HuH-7.5 (cell line): Measurements from ENCODE around the gene IRX2.

Experiments used
- DNase-seq: peaks from one replicate; pipeline ENCODE4 v3.0.0; 2011; ENCODE audit warnings: low spot score

Gene IRX2

DNA sequence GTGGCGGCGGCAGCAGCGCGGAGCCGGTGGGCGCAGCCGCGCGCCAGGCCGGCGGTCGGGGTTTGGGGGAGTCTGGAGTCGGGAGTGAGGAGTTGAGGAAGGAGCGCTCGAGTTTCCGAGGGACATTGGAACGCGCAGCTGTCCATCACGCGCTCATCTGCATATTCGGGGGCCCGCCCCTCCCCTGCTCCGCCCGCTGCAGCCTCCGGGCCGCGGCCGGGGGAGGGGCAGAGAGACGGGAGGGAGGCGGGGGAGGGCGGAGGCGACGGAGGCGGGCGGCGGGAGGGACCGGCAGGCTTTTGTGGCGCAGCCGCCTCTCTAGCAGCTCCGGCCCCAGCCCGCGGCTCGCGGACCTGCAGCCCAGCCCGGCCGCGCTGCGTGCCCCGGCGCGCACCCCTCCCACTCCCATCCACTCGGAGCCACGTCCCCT is at the start of gene IRX2:
Gene IRX2 (minus strand): TSS at position 86 of the 430 bp plus-strand sequence. CDS start 264 bp downstream, outside the sequence.
- DNase-seq, result no peak

DNA sequence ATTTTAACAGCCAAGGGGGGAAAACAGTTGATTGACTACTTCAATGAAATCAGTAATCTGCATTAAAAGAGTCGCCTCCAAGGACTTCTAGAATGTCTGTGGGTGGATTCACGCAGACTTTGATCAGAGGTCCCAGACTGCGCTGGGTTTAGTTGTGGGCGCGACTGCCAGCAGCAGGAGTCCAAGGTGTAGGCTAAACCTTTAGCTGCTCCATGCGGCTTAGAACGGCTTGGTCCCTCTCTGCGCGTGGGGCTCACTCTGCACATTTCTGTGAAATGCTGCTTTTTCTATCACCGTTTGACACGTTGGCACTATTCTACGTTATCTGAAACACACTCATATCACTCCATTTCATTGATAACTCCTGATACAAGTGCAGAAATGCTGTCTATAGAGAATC is 48.6 kb upstream of the IRX2 start:
- DNase-seq, result no peak

DNA sequence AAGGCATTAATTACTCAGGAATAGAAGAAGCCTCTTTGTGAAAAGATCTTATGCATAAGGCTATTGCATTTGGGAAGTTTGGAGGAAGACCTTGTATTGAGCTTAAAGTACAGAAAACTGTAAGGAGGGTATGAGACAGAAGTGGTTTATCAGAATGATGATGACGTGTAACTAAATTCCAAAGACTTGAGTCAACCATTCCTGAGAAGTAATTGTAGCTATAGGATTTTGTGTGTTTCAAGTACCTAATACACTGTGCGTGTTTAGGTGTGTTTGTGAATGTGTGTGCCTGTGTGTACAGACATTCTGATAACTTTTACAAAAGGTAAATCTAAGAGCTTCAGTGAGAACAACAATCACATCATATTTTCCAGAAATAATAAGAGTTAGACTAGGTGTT is 46.5 kb upstream of the IRX2 start:
- no peak for DNase-seq

DNA sequence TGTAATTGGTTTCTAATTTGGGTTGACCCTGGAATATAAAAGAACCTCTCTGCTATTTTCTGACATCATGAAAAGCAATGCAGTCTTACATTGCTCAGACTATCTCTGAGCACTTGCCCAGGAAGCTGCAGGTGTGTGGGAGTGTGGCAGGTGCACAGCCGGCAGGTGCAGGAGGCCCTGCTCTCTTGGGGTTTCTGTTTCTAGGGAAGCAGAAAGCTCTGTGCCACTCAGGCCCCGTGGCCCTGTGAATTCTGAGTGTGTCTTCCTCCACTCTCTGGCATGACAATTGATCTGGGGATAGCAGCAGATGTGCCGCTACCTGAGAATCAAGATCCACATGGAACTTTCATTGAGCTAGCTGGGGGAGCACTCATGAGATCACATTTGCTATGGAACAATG is 45.7 kb upstream of the IRX2 start:
- no peak for DNase-seq

DNA sequence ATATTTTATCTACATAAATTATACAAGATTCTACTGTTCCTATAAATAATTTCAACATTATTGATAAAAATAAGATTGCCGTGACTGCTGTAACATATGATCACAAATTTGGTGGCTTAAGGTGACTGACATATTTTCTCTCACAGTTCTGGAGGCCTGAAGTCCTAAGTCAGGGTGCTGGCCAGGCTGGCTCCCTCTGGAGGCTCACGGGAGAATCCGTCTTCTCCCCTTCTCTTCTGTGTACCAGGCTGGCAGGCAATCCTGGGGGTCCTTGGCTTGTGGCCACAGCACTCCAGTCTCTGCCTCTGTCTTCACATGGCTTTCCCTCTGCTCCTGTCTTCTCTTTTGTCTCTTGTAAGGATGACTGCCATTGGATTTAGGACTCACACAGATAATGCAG is 31.7 kb upstream of the IRX2 start:
- no peak for DNase-seq

DNA sequence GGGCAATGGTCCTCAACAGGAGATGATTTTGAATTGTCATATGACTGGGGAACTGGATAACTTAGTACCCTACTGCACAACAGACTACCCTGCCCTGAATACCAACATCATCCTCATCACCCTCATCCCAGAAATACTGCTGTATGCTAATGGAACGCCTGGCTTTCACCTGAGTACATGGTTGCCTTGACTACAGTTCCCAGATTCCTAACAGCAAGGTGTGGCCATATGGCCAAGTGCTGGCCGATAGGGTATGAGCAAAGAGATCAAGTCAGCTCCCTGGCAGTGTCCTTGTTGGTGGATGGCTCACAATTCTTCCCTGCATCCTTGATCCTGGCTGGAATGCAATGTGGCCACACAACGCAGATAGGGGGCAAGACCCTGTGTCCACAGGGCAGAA is 31.2 kb upstream of the IRX2 start:
- DNase-seq, result no peak

DNA sequence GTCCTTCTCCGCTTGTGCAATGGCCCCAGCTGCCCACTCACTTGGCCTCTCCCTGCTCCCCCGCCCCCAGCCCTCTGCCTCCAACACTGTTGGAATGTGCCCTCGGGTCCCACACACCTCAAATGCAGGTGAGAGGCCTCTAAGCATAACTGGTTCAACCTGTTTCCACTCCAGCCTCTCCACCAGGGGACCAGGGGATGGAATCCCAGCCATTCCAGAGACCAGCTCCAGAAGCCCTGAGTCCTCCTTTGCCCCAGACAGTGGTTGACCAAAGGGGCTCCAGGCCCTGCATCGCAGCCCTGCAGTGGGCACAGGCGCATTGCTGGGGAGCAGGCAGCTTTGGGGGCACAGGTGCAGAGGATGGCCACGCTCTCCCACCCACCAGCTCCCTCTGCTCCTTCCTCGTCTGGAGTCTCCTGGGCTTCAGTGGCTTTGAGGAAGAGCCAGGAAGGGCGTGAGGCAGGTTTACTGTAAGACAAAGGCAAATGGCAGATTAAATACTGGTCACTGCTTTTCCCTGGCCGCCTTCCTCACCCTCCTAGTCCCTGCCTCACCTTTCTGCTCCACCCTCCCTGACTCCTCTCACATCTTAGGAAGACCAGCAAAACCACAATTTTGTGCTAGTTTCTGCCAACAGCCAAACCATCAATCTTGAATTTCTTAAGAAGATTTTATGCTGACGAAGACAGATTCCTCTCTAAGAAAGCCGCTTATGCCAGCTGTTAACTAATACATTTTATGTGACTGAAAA is 29.1 kb upstream of the IRX2 start:
- DNase-seq, result no peak

DNA sequence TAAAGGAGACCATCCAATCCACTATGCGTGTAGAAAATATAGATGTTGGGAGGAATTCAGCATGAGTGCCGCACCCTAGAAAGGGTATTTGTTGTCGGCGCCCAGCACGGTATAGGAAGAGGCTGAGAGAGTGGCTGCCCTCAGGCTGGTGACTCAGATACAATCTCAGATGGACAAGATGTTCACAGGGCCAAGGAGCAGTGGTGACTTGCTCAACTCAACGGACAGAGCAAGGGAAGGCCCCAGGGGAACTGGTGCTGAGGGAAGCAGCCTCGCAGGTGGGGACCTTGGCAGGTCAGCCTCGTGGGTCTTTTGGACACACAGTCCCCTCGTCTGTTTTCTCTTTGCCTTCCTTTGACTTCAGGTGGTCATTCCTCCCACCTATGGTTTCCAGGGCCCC is 28.0 kb upstream of the IRX2 start:
- DNase-seq, result no peak

DNA sequence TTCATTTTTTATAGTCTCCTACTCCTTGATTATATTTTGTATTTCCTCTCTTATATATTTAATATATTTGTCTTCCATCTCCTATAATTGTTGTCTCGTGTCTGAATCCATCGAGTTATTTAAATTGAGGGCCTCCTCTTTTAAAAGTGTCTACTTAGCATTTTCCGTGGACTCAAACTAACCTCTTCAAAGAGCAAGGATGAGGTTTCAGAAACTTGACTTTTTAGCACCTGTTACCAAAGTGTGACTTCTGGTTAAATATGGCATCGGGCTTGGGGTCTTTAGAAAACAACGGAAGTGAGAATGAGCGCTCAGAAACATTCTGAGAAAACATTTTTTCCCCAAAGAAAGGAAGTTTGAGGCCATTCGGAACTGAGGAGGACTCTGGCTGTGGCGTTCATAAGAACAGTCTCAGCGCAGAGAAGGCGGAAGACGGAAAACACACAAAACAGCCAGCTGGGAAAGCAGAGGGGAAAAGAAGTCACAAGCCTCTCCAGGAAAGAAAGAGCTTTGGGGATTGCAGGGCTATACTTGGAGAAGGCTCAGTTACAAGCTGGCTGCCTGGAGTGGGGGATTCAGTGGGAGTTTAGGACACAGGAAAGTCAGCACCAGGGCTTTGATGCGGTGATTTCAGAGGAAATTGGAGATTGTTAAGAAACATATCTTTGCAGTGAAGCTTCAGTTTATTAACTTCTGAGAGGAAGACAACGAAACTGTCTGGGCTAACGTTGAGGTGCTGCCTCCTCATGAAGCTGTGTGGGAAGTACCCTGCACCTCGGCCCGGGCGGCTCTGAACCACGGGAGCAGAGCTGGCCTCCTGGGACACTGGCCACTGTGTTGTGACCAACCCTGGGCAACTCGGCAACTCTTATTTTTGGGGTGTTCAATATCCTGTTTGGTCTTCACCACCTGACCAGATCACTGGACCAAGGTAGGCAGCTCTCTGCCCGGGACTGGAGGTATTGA is 25.1 kb upstream of the IRX2 start:
- DNase-seq, result no peak

DNA sequence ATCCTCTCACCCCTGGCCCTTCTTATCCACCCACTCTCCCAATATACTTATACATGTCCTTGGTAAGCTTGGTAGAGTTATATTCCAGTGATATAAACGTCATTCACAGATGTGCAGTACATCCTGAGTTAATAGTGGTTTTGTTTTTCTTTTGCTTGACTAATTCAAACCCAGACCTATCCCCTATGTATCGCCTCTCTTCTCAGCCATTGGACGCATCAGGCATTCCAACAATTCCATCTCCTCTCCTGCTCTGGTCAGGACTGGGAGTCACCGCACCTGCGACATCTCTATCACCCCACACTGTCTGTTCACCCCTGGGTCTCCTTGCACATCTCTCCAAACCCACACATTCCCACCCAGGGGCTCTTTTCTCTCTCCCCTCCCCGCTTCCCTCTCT is 21.9 kb upstream of the IRX2 start:
- DNase-seq, result no peak

DNA sequence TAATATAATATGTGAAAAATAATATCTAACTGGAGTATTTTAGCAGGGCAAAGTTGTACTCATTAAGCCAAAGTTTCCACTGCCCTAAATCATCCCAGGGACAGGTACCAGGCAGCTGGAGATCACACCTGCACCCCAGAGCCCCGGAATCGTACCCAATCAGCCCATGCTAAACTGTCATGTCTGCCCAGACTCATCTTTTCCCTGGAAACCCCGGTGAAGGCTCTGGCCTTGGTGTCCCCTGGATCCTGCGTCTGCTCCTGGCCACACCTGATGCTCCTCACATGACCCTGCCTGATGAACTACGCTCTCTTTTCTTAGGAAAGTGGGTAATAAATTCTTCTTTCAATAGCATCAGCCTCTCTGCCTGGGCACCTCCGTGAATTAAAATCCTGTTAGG is 15.6 kb upstream of the IRX2 start:
- no peak for DNase-seq

DNA sequence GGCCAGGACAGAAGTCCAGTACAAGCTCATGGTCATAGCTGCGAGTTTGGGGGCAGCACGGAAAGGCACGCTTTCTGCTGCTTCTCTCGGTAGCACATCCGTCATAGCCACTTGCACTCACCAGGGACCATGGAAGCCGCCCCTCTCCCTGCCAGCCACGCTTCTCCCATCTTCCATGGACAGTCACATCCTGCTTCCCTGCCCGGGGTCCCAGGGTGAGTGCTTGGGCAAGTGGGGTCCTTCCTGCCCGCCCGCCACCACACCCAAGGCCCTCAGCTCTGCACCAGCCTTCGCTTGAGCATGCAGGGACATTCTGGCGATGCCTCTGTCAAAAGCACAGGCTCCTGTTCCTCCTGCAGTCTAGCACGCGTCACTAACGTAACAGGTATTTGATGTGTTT is 13.1 kb upstream of the IRX2 start:
- DNase-seq, result no peak

DNA sequence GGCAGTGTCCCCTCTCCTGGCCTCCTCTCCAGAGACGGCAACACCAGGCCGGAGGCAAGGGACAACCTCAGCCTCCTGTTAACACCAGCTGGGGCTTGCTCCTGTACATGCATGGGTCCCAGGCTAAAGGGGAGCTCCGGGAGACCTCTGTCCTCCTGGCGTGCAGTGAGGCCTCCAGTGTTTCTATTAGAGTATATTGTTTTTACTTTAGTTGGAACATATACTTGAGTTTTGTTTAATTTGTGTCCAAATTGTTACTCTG is 12.0 kb upstream of the IRX2 start:
- no peak for DNase-seq

DNA sequence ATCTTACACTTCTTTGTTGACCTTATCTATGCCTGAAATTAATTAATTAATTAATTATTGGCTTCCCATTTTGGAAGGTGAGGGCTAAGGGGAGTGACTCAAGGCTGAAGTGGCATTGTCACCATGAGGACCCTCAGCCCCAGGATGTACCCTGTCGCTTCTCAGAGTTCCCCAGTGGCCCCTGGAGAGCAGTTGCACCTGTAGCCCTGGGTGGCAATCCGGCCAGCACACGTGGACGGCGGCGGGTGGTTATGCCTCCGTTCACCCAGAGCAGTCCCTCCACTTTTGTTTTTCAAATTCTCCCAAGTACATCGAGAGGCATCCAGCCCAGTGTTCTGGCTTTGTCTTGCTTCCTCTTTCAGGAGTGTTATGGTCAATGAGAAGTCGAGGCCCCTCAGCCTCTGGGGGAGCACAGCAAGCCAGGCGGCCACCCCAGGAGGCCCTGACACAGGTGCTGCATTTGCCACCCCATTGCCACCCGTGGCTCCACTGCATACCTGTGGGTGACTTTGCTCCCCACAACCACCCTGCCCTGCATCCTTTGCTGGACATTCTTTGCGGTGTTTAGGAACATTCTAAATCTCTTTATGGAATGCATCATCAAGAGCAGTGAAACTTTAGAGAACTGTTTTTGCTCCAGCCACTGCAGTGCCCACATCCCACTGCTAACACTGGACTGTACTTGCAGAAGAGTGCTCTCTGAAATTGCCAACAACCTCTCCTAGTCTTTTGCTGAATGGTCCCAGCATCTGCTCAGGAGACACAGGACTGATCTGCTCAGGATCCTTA is 11.5 kb upstream of the IRX2 start:
- DNase-seq, result no peak

DNA sequence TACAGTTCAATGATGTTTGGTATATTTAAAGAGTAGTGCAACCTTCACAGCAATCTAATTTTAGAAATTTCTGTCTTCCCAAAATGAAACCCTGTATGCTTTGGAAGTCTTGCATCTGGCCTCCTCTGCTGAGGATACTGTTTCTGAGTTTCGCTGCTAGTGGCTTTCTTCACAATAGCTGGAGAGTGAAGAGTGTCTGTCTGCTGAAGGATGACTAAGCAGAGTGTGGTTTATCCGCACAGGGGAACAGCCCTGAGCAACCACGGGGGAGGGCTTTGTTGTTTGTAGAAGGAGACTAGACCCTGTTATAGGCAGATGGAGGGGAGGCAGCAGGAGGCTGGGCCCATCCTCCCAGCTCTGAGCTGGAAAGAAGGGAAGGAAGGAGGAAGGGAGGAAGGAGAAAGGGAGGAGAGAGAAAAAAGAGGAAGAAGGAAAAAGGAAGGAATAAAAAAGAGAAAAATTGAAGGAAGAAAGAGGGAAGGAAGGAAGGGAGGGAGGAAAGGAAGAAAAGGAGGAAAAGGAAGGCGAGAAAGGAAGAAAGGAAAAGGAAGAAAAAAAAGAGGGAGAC is 10.5 kb upstream of the IRX2 start:
- DNase-seq, result no peak

DNA sequence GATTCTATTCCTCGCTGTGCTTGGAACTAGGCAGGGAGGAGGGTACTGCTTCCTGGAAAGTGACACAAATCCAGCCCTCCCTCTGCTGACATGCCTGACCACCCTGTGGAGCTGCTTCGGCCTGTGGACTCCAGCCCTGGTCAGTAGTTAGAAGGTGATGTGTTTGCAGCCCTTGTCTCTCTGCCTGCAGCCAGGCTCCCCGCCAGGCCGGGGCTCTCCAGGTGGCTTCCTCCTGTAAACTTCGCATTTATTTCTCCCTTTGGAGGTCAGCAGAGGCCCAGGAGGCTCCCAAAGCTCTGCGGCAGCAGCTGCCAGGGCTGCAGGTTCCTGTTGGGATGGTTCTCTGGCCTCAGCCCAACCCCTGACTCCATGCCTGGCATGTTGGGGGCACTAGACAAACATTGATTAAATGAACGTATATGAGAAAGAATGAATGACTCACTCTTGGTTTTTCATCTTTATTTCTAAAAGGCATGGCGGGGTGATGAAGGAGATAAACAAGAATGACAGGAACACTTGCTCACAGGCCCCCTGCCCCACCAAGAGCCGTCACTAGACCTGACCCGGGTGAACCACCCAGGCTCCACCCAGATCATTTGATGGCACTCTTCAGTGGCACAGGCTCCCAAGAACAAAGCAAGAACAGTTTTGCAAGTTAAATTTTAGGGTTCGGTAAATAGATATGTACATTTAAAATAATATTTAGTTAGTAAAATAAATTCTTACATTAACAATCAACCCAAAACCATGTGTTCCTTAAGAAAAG is 8.4 kb upstream of the IRX2 start:
- no peak for DNase-seq

DNA sequence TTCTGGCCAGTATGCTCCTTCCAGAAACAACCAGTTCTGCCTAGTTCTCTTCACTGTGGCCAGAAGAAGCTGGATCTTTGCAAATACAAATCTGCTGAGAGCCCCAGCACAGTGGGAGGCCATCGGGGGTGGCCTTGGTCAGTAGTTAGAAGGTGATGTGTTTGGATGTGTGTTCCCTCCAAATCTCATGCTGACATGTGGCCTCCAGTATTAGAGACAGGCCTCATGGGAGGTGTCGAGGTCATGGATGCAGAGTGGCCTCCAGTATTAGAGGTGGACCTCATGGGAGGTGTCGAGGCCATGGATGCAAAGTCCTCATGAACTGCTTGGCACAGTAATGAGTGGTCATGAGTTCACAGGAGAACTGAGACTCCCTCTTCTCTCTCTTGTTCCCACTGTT is 7.6 kb upstream of the IRX2 start:
- no peak for DNase-seq

DNA sequence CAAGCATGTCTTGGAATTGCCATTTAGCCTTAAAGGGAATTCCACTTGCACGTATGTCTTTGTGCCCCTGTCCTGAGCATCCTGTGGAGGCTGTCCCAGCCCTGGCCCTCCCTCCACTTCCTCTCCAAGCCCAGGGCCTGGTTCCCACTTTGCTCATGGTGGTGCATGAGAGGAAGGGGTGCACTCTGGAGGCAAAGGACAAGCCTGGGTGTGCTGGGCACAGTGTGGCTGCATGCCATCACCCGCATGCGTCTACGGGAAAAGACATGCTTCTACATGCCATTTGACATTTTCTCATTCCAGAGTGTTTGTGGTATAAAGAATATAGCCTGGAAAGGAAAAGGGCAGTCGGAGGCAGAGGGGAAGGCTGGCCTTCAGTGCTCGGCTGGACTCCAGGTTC is 7.2 kb upstream of the IRX2 start:
- DNase-seq, result no peak

DNA sequence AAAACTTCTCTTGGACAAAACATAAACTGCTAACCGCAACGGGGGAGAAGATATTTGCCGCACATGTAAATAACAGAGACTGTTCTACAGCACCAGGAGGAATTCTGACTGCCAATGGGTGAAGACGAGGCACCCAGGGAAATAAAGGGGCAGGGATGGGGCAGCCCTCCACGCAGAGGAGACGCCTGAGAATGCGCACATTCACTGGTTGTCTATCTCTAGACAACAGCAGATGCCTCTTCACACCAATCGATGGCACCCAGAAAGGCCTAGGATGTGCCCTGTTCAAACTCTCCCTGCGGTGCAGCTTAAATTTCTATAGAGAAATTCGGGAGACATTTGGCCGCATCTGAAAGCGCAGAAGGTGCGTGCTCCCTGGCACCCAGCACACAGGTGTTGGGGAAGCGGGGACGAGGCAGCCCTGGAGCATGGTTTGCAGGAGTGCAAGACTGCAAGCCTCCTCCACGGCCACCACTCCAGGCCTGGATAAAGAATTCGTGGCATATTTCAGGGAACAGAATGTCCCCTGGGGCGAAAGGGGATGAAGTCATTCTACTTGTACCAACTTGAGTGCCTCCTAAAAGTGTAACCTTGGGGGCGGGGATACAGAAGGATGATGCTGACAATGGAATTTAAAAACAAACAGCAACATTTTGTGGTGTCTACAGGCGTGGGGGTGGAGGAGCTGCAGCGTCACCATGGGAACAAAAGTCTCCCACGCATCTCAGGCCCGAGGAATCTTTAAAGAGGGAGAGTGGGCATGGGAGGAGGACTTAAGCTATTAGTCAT is 6.3 kb upstream of the IRX2 start:
- no peak for DNase-seq

DNA sequence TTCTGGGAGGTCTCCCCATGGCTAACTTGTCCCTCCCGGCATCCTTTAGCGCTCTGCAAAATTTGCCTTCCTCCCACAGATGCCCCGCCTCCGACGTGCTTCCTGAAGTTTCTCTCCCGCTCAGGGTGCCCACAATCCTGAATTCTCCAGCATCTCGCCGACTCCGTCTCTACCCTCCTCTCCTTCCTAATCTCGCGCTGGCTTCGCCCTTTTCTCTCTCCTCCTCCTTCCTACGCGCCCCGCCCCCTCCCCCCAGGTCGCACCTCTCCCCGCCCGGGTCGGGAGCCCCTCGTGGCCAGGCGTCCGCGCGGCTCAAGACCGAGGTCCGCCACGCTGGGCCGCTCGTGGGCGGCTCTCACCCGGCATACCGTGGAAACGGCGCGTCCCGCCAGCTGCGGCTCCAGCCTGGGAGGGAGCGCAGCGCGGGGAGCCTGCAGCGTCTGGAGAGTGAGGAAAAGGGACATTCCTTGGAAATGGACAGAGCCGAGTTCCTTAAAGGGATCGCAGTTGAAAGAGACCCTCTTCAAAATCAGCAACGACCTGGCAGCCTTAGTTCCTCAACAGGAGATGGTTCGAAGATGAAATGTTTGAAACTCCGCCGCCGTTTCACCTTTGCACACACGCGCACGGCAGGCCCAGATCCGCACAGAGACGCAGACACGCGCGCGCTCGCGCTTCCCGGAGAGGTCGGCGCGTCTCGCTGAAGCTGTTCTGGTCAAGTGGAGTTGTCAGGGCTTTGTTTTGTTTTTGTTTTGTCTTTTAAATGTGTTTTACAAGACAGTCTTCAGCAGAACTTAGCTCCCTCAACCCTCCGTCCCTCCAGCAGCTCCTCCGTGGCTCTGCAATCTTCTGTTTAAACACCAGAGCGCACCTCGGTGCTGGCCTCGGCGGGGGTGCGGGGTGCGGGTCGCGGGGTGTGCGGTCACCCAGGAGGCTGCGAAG is 5.0 kb upstream of the IRX2 start:
- no peak for DNase-seq
